HG03108 (cell line): ENCODE measurements around the gene C5AR2.
"Not testable (repeated sequence)": the region's sequence is repeated elsewhere in the genome, so short reads cannot be mapped to it uniquely, and the experiment has no call there.

Source experiments
- ATAC-seq: cut with Tn5 transposase; IDR thresholded peaks from one replicate; pipeline ENCODE4 v1.9.1; 2021; ENCODE audit warnings: moderate library complexity; ENCODE audit not compliant: unreplicated experiment

The C5AR2 gene

GRCh38 chr19:47358936-47359335 lies 27.0 kb downstream of the C5AR2 start:
- no peak for ATAC-seq

- no peak for ATAC-seq
These were observed 30.3 kb downstream of the C5AR2 start for GRCh38 chr19:47362321-47362720.

DNA sequence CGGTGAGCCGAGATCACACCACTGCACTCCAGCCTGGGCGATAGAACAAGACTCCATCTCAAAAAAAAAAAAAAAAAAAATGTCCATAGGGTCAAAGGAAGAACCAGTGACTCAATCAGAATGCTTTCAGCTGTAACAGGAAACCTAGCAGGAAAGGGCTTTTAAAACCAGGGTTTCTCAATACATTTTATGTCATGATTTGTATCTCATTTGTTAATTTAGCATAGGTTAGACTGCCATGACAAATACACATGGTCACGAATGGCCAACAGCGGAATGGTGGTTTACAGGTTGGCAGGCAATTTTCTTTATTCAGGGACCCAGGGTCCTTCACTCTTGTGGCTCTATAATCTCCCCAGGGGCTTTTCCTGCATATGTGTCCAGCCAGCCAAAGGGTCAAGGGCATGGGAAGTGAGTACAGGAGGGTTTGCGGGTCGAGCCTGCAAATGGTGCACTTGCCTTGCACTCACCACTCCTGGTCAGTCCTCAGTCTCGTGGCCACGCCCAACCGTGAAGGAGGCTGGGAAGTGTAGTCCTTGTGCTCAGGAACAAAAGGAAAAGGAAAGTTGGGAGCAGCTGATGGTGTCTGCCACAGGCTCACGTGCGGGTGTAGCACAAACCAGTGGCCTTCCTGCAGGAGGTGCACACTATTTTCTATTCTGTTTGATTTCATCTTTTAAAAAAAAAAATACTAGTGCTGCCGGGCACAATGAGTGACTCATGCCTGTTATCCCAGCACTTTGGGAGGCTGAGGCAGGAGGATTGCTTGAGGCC lies 32.0 kb downstream of the C5AR2 start:
- no peak for ATAC-seq

- not testable (repeated sequence) for ATAC-seq
These were observed 33.5 kb downstream of the C5AR2 start for GRCh38 chr19:47365455-47365854.

DNA sequence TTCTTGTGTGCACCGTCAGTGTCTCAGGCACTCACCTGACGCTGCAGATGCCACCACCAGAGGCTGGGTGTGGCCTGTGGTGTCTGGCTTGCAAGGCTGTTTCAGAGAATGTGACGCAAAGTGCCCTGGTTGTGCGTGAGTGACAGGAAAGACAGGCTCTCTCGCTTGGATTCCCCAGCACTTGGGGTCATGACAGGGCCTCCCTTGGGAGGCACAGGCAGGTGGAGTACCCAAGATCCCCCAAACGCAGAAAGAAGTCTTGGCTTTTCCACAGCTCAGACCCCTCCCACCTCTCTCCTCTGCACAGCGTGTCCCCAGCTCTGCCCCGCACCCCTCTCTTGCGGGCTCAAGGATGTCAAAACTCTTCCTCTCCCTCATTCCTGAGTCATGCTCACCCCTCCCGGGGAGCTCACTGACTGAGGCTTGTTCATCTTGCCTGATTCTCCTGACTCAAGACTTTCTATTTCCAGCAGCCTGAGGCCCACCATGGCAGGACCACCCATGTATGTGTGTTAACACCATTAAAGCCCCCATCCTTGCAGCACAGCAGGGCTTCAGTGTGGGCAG lies 38.2 kb downstream of the C5AR2 start:
- no peak for ATAC-seq

GRCh38 chr19:47371261-47371660 lies 39.3 kb downstream of the C5AR2 start:
- no peak for ATAC-seq

GRCh38 chr19:47372603-47373002 lies 40.6 kb downstream of the C5AR2 start:
- ATAC-seq: no peak

DNA sequence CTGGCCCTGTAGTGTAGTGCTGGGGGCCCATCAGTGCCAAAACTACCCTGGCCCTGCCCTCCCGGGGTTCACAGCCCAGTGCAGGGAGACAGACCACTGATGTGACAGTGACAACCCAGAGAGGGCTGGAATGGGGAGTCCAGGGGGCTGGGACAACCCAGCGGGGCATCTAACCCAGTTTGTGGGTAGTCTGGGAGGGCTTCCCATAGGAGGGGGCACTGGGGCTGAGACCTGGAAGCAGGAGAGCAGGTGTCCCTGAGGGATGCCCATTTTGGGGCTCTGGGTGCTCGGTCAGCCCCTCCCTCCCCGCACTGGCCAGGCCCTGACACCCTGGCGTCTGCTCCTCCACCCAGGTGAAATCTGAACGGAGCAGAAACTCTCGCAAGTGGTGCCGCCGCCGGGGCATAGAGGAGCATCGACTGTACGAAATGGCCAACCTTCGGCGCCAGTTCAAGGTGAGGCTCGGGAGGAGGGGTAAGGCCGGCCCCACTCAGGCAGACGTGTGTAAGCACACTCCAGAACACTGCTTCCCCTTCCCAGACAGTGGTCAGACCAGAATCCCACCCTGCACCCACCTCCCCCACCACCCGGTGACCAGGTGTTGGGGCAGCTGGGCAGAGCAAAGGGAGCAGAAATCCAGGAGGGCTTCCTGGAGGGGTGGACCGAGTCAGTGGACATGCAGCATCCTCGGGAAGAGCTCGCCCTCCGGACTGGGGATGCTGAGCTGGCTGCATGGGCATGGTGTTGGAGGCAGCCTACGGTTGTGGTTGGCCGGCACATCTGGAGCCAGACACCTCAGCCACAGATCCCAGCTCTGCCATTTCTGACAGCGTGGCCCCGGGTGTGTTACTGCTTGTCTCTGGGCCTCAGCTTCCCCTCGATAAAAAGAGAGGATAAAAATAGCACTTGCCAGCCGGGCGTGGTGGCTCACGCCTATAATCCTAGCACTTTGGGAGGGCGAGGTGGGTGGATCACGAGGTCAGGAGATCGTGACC lies 41.6 kb downstream of the C5AR2 start:
- ATAC-seq: no peak

- ATAC-seq: no peak
These were observed 43.1 kb downstream of the C5AR2 start for GRCh38 chr19:47374876-47375693.

GRCh38 chr19:47375694-47376588 lies 44.0 kb downstream of the C5AR2 start:
- ATAC-seq: no peak

DNA sequence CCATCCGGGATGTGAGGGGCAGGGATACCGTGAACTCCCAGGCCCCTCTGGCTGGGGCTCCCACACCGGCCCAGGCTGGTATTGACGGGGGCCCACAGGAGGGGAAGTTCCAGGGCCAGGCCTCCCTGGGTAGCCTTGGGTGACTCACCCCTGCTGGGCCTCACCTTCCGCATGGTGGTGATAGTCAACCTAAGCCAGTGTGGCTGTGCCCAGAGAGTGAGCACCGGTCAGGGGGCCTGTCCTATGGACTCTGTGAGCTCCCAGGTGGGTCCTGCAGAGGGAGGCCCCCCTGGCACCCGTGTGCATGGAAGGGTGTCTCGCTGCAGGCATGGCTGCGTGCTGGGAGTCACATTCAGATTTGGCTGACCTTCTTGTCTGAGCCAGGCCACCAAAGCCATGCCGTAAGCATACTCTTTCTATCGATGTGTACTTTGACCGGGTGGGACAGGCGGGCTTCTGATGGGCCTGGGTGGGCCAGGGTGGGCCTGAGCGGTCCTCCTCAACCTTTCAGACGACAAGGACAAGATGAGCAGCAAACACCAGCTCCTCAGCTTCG lies 44.7 kb downstream of the C5AR2 start:
- ATAC-seq: no peak

GRCh38 chr19:47377208-47377701 lies 45.3 kb downstream of the C5AR2 start:
- ATAC-seq: no peak

- ATAC-seq: no peak
These were observed 45.8 kb downstream of the C5AR2 start for GRCh38 chr19:47377801-47378200.

DNA sequence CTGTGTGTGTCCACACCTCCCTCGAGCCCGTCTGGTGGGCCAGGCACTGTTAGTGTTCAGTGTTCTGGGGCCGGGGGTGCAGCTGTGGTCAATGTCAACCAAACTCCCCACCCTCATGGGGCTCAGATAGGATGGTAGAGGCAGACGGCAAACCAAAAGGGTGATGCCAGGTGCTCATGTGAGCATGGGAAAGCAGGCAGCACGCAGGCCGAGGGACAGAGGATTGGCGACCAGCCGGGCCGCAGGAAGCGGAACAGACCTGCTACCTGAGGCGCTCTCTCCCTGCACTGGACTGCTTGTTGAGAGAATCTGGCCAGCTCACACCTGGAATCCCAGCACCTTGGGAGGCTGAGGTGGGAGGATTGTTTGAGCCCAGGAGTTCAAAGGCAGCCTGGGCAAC lies 46.3 kb downstream of the C5AR2 start:
- no peak for ATAC-seq

DNA sequence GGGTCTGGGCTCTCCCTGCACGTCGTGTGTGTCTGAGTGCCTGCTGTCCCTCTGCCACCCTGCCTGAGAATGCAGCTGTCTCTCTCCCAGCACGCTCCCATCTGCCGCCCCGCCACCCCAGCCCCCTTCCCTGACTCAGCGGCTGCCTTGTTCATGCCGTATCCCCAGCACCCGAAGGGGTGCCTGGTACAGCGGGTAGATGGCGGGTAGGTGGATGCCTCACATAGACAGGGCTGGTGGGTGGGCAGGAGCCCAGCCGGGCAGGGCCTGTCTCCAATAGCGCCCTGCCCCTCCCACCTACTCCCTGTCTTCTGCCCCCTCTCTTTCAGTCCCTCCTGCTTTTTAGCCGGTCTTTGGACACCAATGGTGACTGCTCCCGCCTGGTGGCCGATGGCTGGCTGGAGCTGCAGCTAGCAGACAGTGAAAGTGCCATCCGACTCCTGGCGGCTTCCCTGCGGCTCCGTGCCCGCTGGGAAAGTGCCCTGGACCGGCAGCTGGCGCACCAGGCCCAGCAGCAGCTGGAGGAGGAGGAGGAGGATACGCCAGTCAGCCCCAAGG lies 47.5 kb downstream of the C5AR2 start:
- no peak for ATAC-seq

- no peak for ATAC-seq
These were observed 48.6 kb downstream of the C5AR2 start for GRCh38 chr19:47380559-47380958.

- no peak for ATAC-seq
These were observed 49.1 kb downstream of the C5AR2 start for GRCh38 chr19:47381121-47381520.

DNA sequence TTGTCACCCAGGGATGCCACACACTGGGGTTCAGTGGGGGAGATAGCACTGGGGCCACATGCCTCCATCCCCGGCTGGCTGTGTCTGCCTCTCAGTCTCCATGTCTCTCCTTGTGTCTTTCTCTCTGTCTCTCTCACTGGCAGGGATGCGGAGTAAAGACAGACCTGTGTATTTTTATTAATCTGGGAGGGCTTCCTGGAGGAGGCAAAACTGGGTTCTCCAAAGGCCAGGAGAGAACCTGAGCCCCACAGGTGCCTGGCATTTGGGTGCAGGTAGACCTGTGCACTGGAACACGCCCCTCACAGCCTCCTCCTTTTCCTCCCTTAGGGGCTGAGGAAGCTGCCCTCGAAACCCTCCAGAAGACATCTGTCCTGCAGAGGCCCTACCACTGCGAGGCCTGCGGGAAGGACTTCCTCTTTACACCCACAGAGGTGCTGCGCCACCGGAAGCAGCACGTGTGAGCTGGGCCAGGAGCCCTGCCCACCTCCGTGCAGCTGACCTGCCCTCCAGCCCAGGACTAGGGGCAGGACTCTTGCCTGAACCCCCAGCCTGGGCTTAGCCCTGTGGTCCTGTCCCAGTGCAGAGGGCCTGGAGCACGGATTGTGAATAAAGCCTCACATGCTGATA lies 49.8 kb downstream of the C5AR2 start:
- no peak for ATAC-seq
